Natural killer cell treated with Interleukin-12 subunit alpha and Interleukin-12 subunit beta and Interleukin-15 and Interleukin-18, amount 100 ng/mL, for 72 hours (primary cell): ENCODE results near the gene PDZK1. TPM values are rescaled to one million over a fixed set of nuclear protein-coding genes. Genes with fewer than 3 reads are reported as not detected.
A peak's percentile ranks its signal among the peaks of the same experiment; 100 is the strongest.
"Not testable (repeated sequence)": the region's sequence is repeated elsewhere in the genome, so short reads cannot be mapped to it uniquely, and the experiment has no call there.

ENCODE experiments used
- ATAC-seq, 2 donors: fragments of 150-1000 bp; cut with Tn5 transposase in 1 of 2; sonication (Bioruptor Pico), chemical (Tn5 transposase) in 1 of 2; 2 replicates each; pipeline ENCODE4 v1.10.0; 2021
- DNase-seq: peaks from one replicate; pipeline ENCODE4 v3.0.0; 2022; ENCODE audit warnings: low spot score
- H3K27ac Mint-ChIP-seq, 2 donors: 1 replicate in 1 of 2; 2 replicates in 1 of 2; pipeline ENCODE4 v1.8.0; 2022; ENCODE audit warnings: mixed read lengths in 2 of 2, mild to moderate bottlenecking in 1 of 2, moderate library complexity in 1 of 2
- H3K27me3 Mint-ChIP-seq, 2 donors: 1 replicate in 1 of 2; 2 replicates in 1 of 2; pipeline ENCODE4 v1.8.0; 2022; ENCODE audit warnings: mixed read lengths in 2 of 2
- H3K36me3 Mint-ChIP-seq: one replicate; pipeline ENCODE4 v1.8.0; 2022; ENCODE audit warnings: mixed read lengths
- H3K4me1 Mint-ChIP-seq, 2 donors: 1 replicate in 1 of 2; 2 replicates in 1 of 2; pipeline ENCODE4 v1.8.0; 2022; ENCODE audit warnings: low read depth in 2 of 2, mixed read lengths in 2 of 2, mild to moderate bottlenecking in 1 of 2
- H3K4me3 Mint-ChIP-seq: one replicate; pipeline ENCODE4 v1.8.0; 2022; ENCODE audit warnings: mixed read lengths
- H3K9me3 Mint-ChIP-seq: 2 replicates; pipeline ENCODE4 v1.8.0; 2022; ENCODE audit warnings: mixed read lengths
- total RNA-seq, 2 donors: library from RNA; stranded (reverse); gene quantifications; one replicate each; pipeline ENCODE4 v1.2.3, GENCODE V29; 2022

PDZK1 gene
- under 1 TPM; 0.31 to 0.98 TPM for total RNA-seq

DNA sequence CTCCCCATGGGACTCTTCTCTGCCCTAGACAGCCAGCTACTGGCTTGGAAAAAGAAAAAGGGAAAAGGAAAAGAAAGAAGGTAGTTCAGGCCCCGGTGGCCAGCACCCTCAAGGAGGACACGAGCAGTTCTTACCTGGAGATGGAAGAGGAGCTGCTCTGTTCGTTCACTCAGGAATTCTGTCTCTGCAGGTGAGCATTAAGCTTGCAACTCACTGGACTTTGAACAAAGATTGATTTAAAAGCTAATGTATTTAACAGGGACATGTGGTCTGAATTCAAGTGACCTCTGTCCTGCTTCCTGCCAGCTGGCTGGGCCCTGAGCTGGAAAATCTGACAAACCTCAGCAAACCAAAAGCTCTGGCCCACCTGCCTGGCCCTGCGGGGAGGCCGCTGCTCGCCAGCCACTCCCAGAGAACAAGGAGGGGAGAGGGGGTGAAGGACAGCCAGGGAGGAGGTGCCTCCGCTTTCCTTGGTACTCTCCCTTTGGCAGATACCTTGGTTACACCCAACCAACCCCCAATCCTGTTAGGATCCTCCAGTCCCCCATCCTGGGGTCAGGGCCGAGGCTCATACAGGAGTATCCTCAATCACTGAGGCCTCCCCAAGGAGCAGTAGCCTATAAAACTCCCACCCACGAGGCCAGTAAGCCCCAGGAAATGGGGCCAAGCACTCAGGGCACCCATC is at the start of gene PDZK1:
TSS of gene PDZK1 (minus strand) at position 186 of the 685 bp plus-strand sequence. CDS start 19,347 bp downstream, outside the sequence.
- H3K4me3 Mint-ChIP-seq = no peak within 1 kb of the TSS
- H3K36me3 Mint-ChIP-seq = peaks cover 4% of the 10 kb centered on the region
- no peak within 1 kb of the TSS for H3K27ac Mint-ChIP-seq
- ATAC-seq (no peak), DNase-seq (no peak)
- peaks cover 12 to 14% of the 10 kb centered on the region in 2 donors for H3K4me1 Mint-ChIP-seq
- no peaks in the 10 kb centered on the region for H3K9me3 Mint-ChIP-seq
- H3K27me3 Mint-ChIP-seq = peaks cover 0 to 4% of the 10 kb centered on the region in 2 donors

DNA sequence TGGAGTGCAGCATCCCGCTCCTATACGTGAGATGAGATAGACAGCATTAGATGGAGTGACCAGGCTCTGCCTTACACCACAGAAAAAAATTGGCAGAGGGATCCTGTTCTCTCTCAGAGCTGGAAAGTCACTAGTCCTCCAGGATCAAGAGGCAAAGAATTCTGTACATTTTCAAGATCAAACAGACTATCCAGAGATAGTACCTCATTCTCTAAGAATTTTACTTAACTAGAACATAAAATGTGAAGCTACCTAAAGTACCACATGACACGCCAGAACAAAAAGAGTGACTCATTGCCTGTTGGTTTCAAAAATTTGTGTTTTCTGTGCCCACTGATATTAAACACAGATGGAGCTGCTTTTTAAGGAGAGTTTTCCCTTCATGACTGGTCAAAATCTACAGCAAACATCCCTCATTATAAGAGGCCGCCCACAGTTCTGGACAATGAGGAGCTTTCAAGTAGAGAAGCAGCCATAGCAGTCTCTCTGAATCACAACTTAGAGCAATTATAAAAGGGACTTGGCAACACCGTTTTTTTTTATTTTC is 44.4 kb upstream of the PDZK1 start:
- no peak overlapping the region for H3K4me3 Mint-ChIP-seq
- ATAC-seq (no peak), DNase-seq (no peak)
- H3K27ac Mint-ChIP-seq = no peak overlapping the region
- H3K9me3 Mint-ChIP-seq = no peaks in the 10 kb centered on the region
- H3K36me3 Mint-ChIP-seq = peaks cover 25% of the 10 kb centered on the region
- H3K4me1 Mint-ChIP-seq = peaks cover 11% of the 10 kb centered on the region in 2 donors
- H3K27me3 Mint-ChIP-seq = no peaks in the 10 kb centered on the region

GRCh38 chr1:145750426-145750825 is 43.3 kb upstream of the PDZK1 start:
- H3K4me3 Mint-ChIP-seq = no peak overlapping the region
- H3K9me3 Mint-ChIP-seq = no peaks in the 10 kb centered on the region
- H3K4me1 Mint-ChIP-seq = peaks cover 11% of the 10 kb centered on the region in 2 donors
- peaks cover 25% of the 10 kb centered on the region for H3K36me3 Mint-ChIP-seq
- no peaks in the 10 kb centered on the region for H3K27me3 Mint-ChIP-seq
- no peak for ATAC-seq
- H3K27ac Mint-ChIP-seq = no peak overlapping the region
- DNase-seq = no peak

DNA sequence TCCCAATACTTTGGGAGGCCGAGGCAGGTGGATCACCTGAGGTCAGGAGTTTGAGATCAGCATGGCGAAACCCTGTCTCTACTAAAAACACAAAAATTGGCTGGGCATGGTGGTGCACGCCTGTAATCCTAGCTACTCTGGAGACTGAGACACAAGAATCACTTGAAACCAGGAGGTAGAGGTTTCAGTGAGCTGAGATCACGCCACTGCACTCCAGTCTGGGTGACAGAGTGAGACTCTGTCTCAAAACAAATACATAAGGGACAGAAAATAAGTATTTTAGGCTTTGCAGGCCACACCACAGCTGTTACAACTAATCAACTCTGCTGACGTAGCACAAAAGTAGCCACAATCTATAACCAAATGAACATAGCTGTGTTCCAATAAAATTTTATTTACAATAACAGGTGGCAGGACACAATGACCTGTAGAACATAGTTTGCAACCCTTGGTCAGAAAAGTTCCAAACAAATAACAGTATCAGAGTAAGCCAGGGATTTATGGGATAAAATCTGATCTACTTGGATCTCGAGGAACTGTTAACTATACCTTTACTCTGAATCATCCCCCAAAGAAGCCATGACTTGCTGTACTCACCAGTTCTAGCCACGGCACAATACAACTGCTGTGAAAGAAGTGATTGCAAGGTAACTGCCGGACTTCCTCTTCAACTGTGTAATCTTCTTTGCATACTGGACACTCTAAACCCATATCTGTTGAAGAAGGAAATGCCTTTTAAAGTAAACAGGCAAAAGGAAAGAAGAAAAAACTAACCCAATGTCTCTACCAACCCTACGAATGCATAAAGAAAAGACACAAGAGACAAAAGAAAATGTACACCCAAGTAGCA is 40.5 kb upstream of the PDZK1 start:
- Mint-ChIP-seq H3K4me1 (peaks cover 11 to 14% of the 10 kb centered on the region in 2 donors), H3K4me3 (no peak overlapping the region), H3K27ac (no peak overlapping the region), H3K9me3 (no peaks in the 10 kb centered on the region), H3K36me3 (peaks cover 34% of the 10 kb centered on the region), H3K27me3 (no peaks in the 10 kb centered on the region)
- ATAC-seq (no peak), DNase-seq (no peak)

DNA sequence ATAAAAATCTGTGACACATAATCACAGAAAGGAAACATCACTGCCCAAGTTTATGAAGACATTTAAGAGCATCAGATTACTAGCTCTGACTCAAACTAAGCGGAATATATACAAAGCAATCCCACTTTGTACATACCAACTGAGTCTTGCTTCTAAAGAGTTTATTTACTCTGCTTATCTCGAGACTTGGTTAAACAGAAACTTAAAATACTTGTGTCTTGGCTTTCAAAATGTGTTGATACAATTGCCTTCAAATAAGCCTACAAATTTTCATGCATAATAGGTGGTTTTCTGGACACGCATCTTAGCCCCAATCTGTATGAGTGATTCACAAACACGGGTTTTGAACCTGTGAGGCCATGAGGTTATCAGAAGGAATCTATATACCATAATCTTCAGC is 33.1 kb upstream of the PDZK1 start:
- H3K27me3 Mint-ChIP-seq = no peaks in the 10 kb centered on the region
- H3K9me3 Mint-ChIP-seq = no peaks in the 10 kb centered on the region
- peaks cover 9 to 29% of the 10 kb centered on the region in 2 donors for H3K4me1 Mint-ChIP-seq

GRCh38 chr1:145736191-145736590 is 29.0 kb upstream of the PDZK1 start:
- no peaks in the 10 kb centered on the region for H3K36me3 Mint-ChIP-seq
- H3K4me3 Mint-ChIP-seq = no peak overlapping the region
- no peaks in the 10 kb centered on the region for H3K9me3 Mint-ChIP-seq
- ATAC-seq (no peak), DNase-seq (no peak)
- H3K27ac Mint-ChIP-seq = peak overlapping the region; percentile 9 to 23
- H3K4me1 Mint-ChIP-seq = peaks cover 9 to 30% of the 10 kb centered on the region in 2 donors
- no peaks in the 10 kb centered on the region for H3K27me3 Mint-ChIP-seq

More for the DNA sequence above, 33.1 kb upstream of the PDZK1 start:
- H3K4me3 Mint-ChIP-seq = no peak overlapping the region
- H3K27ac Mint-ChIP-seq = no peak overlapping the region
- ATAC-seq (no peak), DNase-seq (no peak)
- peaks cover 10% of the 10 kb centered on the region for H3K36me3 Mint-ChIP-seq

- Mint-ChIP-seq H3K9me3 (no peaks in the 10 kb centered on the region), H3K27ac (peak overlapping the region in 1 of 2 donors; percentile 33), H3K4me1 (peaks cover 0 to 24% of the 10 kb centered on the region in 2 donors), H3K4me3 (no peak overlapping the region), H3K36me3 (no peaks in the 10 kb centered on the region), H3K27me3 (no peaks in the 10 kb centered on the region)
- no peak for DNase-seq
- ATAC-seq = no peak
Measured at GRCh38 chr1:145730900-145731299, 23.7 kb upstream of the PDZK1 start.

GRCh38 chr1:145730467-145730866 is 23.3 kb upstream of the PDZK1 start:
- no peak for DNase-seq
- H3K36me3 Mint-ChIP-seq = no peaks in the 10 kb centered on the region
- ATAC-seq = no peak
- H3K4me3 Mint-ChIP-seq = no peak overlapping the region
- H3K4me1 Mint-ChIP-seq = peaks cover 0 to 20% of the 10 kb centered on the region in 2 donors
- H3K9me3 Mint-ChIP-seq = no peaks in the 10 kb centered on the region
- H3K27ac Mint-ChIP-seq = peak overlapping the region in 1 of 2 donors; percentile 33
- no peaks in the 10 kb centered on the region for H3K27me3 Mint-ChIP-seq

DNA sequence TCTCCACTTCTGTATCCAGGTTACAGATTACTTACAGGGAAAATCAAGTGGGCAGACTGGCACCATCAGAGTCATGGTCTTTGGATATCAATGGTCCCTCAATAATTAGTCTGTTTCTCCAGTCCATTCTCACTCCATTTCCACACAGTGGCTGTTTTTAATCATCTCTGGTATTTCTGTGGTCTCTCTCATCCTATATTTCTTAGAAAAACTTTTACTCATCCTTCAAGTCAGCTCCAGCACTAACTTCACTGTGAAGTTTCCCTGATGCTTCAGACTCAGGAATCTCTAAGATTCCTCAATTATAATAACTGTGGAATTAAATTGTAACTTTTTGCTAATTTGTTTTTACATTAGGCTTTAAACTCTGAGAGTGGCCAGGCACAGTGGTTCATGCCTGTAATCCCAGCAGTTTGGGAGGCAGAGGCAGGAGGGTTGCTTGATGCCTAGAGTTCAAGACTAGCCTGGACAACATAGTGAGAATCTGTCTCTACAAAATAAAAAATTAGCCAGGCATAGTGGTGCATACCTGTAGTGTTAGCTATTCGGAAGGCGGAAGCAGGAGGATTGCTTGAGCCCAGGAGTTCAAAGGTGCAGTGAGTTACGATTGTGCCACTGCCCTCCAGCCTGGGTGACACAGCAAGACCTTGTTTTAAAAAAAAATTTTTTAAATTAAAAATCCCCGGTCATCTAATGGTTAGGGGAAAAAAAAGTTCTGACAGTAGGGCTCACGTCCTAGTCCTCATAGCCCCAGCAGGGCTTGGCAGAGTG is 22.7 kb upstream of the PDZK1 start:
- H3K27ac Mint-ChIP-seq = peak overlapping the region; percentile 54 to 76
- peaks cover 0 to 20% of the 10 kb centered on the region in 2 donors for H3K4me1 Mint-ChIP-seq
- no peak for DNase-seq
- no peaks in the 10 kb centered on the region for H3K9me3 Mint-ChIP-seq
- no peaks in the 10 kb centered on the region for H3K36me3 Mint-ChIP-seq
- no peaks in the 10 kb centered on the region for H3K27me3 Mint-ChIP-seq
- no peak for ATAC-seq
- H3K4me3 Mint-ChIP-seq = no peak overlapping the region

DNA sequence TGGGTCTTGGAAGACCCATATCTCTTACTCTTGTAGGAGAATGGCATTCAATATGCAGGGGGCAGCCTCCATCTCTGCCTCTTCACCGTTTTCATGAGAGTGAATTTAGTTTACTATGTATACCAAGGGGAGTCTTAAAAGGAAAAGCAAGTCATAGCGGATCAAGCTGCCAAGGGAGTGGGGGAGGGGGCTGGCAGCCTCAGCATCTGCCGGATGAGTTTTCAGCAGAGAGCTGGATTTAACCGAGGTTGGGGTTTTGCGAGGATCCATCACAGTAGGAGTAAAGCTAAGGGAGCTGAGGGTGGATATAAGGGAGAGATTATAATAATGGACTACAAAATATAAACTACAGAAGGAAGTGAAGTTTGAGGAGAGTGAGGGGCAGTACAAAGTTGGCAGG is 22.0 kb upstream of the PDZK1 start:
- ATAC-seq (no peak), DNase-seq (no peak)
- Mint-ChIP-seq H3K4me1 (peaks cover 0 to 19% of the 10 kb centered on the region in 2 donors), H3K27ac (peak overlapping the region in 1 of 2 donors; percentile 76), H3K36me3 (no peaks in the 10 kb centered on the region), H3K9me3 (no peaks in the 10 kb centered on the region), H3K4me3 (no peak overlapping the region), H3K27me3 (no peaks in the 10 kb centered on the region)

DNA sequence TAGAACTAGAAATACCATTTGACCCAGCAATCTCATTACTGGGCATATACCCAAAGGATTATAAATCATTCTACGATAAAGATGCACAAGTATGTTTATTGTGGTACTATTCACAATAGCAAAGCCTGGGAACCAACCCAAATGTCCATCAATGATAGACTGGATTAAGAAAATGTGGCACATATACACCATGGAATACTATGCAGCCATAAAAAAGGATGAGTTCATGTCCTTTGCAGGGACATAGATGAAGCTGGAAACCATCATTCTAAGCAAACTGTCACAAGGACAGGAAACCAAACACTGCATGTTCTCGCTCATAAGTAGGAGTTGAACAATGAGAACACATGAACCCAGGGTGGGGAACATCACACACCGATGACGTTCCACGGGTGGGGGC is 19.0 kb upstream of the PDZK1 start:
- H3K9me3 Mint-ChIP-seq, H3K4me3 Mint-ChIP-seq, H3K27me3 Mint-ChIP-seq, H3K27ac Mint-ChIP-seq, ATAC-seq, DNase-seq, H3K36me3 Mint-ChIP-seq: not testable (repeated sequence)
- peaks cover 11 to 28% of the 10 kb centered on the region in 2 donors for H3K4me1 Mint-ChIP-seq

DNA sequence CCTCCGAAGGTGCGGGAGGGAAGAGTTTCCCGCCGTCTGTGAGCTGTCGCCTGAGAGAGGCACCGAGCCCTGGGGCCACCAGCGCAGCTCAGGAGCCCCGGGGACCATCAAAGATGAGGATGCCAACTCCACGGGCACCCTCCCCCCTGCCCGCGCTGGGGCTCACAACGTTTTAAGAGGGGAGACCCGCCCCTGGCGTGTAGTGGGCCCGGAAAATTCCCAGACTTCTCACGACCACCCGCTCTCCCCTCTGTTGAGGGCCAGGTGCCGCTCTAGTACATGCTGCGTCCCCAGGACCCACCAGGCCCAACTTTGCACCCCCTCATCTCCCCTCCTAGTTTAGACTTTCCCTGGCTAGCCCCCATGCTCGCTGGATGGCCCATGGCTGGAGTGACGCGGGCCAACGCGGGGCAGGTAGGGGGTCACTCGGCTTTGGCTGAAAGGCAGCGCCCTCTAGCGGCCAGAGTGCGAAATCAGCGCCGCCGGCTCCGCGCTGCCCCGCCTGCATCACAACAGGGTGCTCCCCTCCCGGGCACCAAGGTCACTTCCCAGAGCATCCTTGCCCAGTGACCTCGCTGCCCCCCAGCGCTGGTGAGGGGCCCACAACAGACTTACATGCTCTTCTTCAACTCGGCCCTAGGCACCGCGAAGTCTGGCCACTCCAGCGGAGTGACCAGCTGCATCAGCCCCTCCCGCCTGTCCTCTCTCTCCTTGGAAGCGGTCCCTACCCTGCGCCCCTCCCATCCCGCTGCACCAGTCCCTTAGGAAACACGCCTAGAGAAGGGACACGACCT is 13.9 kb upstream of the PDZK1 start:
- no peaks in the 10 kb centered on the region for H3K9me3 Mint-ChIP-seq
- H3K4me3 Mint-ChIP-seq = peak overlapping the region; percentile 78
- H3K27me3 Mint-ChIP-seq = peaks cover 0 to 2% of the 10 kb centered on the region in 2 donors
- peak overlapping the region; percentile 19 to 50 for H3K27ac Mint-ChIP-seq
- ATAC-seq = peak; percentile 86 to 87
- peak; percentile 84 for DNase-seq
- no peaks in the 10 kb centered on the region for H3K36me3 Mint-ChIP-seq
- H3K4me1 Mint-ChIP-seq = peaks cover 48 to 50% of the 10 kb centered on the region in 2 donors

DNA sequence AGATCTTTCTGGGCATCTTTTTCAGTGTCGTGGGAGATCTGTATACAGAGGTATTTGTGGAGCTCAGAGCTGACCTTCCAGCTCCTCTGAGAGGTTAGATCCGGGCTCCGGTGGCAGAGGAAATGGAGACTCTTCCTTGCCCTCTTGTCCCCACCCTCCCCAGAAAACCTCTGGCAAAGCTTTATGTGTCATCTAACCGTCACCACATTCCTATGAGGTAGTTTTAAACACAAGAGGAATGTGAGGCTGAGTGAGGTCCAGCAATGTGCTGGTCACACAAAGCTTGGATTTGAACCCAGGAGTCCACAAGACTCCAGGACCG is 13.3 kb upstream of the PDZK1 start:
- no peak for ATAC-seq
- DNase-seq = no peak
- peak overlapping the region; percentile 78 for H3K4me3 Mint-ChIP-seq
- peaks cover 0 to 2% of the 10 kb centered on the region in 2 donors for H3K27me3 Mint-ChIP-seq
- H3K4me1 Mint-ChIP-seq = peaks cover 50 to 56% of the 10 kb centered on the region in 2 donors
- no peaks in the 10 kb centered on the region for H3K9me3 Mint-ChIP-seq
- no peaks in the 10 kb centered on the region for H3K36me3 Mint-ChIP-seq
- H3K27ac Mint-ChIP-seq = no peak overlapping the region
